ENCODE data around the gene KCNE5.

GRCh38 chrX:109660435-109661143, 35.6 kb upstream of the KCNE5 start:
- TF ChIP-seq TARDBP (IDR thresholded peaks at IDR 0.05) (no peak), CTBP1 (IDR thresholded peaks at IDR 0.05; ENCODE audit: borderline replicate concordance) (no peak), NFRKB (IDR thresholded peaks at IDR 0.05) (no peak), BHLHE40 (IDR thresholded peaks at IDR 0.05; ENCODE audit: borderline replicate concordance) (no peak)

All from HEK293T (cell line).